Thyroid gland (tissue), 4 donors: ENCODE measurements around the gene PPFIA3.
"Not testable (repeated sequence)": the region's sequence is repeated elsewhere in the genome, so short reads cannot be mapped to it uniquely, and the experiment has no call there.

Experiments
- CTCF ChIP-seq, 6 experiments: fragments of 200-600 bp in 3 of 6; fragments of 450-650 bp in 3 of 6; sonication (generic) in 3 of 6; IDR thresholded peaks; one replicate each; pipeline ENCODE4 v1.5.1; 2016 to 2019; ENCODE audit warnings: antibody characterized with exemption in 6 of 6, mild to moderate bottlenecking in 2 of 6, inconsistent platforms in 1 of 6, moderate library complexity in 1 of 6
- POLR2A ChIP-seq, 2 donors: fragments of 450-650 bp; IDR thresholded peaks; one replicate each; pipeline ENCODE4 v1.6.1; 2017; ENCODE audit warnings: antibody characterized with exemption in 2 of 2, mild to moderate bottlenecking in 2 of 2, moderate library complexity in 1 of 2

- not testable (repeated sequence) for TF ChIP-seq CTCF, POLR2A (IDR thresholded peaks at IDR 0.05)
Measured at GRCh38 chr19:49146408-49146770, 27.0 kb downstream of the PPFIA3 start.
